WTC11 (cell line): Measurements from ENCODE around the gene CPNE4.

Experiments
- CREB1 ChIP-seq: sonication (generic); formaldehyde crosslinking; IDR thresholded peaks from 2 replicates; pipeline ENCODE4 v1.8.0; 2023; ENCODE audit warnings: mild to moderate bottlenecking, missing genetic modification reagents
- CTCF ChIP-seq: fragments of 200-600 bp; IDR thresholded peaks from 2 replicates; pipeline ENCODE4 v1.8.0; 2022; ENCODE audit warnings: antibody characterized with exemption
- EMX1 ChIP-seq: fragments of 250-450 bp; sonication (Bioruptor Pico); IDR thresholded peaks from 2 replicates; pipeline ENCODE4 v1.8.0; 2021; ENCODE audit warnings: mild to moderate bottlenecking
- MYBL2 ChIP-seq: sonication (generic); formaldehyde crosslinking; IDR thresholded peaks from 2 replicates; pipeline ENCODE4 v1.8.1; 2023; ENCODE audit warnings: mild to moderate bottlenecking, moderate library complexity, missing genetic modification reagents
- NFYB ChIP-seq: sonication (generic); formaldehyde crosslinking; conservative IDR thresholded peaks from 2 replicates; pipeline ENCODE4 v1.8.0; 2022; ENCODE audit warnings: low read depth, missing genetic modification reagents
- SMAD3 ChIP-seq: sonication (generic); formaldehyde crosslinking; IDR thresholded peaks from 2 replicates; pipeline ENCODE4 v1.8.0; 2022; ENCODE audit warnings: missing genetic modification reagents, mild to moderate bottlenecking, borderline replicate concordance
- SP1 ChIP-seq: sonication (generic); formaldehyde crosslinking; conservative IDR thresholded peaks from 2 replicates; pipeline ENCODE4 v1.8.1; 2022; ENCODE audit warnings: missing genetic modification reagents
- TEAD1 ChIP-seq: sonication (generic); formaldehyde crosslinking; IDR thresholded peaks from 2 replicates; pipeline ENCODE4 v1.8.0; 2022; ENCODE audit warnings: mild to moderate bottlenecking, missing genetic modification reagents
- ZNF317 ChIP-seq: sonication (generic); formaldehyde crosslinking; IDR thresholded peaks from 2 replicates; pipeline ENCODE4 v1.8.1; 2023; ENCODE audit warnings: low read depth, mild to moderate bottlenecking, moderate library complexity, missing genetic modification reagents, borderline replicate concordance
- TF ChIP-seq, protein P1 (sequence below): fragments of 250-450 bp; sonication (Bioruptor Pico); IDR thresholded peaks from 2 replicates; pipeline ENCODE4 v1.8.0; 2021; ENCODE audit warnings: mild to moderate bottlenecking
- TF ChIP-seq, protein P2 (sequence below): sonication (generic); formaldehyde crosslinking; IDR thresholded peaks from 2 replicates; pipeline ENCODE4 v1.8.0; 2022; ENCODE audit warnings: mild to moderate bottlenecking, missing genetic modification reagents
- TF ChIP-seq, protein P3 (sequence below): sonication (generic); formaldehyde crosslinking; IDR thresholded peaks from 2 replicates; pipeline ENCODE4 v1.8.0; 2022; ENCODE audit warnings: mild to moderate bottlenecking, missing genetic modification reagents
- TF ChIP-seq, protein P4 (sequence below): sonication (generic); formaldehyde crosslinking; IDR thresholded peaks from 2 replicates; pipeline ENCODE4 v1.8.1; 2023; ENCODE audit warnings: mild to moderate bottlenecking, missing genetic modification reagents, moderate library complexity

DNA sequence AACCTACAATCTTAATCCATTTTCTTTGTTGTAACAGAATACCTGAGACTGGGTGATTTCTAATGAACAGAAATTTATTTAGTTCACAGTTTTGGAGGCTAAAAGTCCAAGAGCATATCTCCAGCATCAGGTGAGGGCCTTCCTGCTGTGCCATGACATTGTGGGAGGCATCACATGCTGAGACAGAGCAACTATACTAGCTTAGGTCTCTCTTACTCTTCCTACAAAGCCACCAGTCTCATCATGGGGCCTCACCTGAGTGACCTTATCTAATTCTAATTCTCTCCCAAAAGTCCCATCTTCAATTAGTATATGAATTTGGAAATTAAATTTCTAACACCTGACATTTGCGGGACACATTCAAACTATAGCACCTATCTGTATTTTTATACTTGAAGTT lies 285.0 kb downstream of the CPNE4 start:
- no peak for TF ChIP-seq CTCF
- TF ChIP-seq EMX1 (CRISPR knock-in tag), result no peak
- no peak for TF ChIP-seq NFYB (CRISPR knock-in tag)
- TF ChIP-seq TEAD1, result no peak
- TF ChIP-seq SMAD3 (CRISPR knock-in tag), result no peak
- TF ChIP-seq, protein P1, sequence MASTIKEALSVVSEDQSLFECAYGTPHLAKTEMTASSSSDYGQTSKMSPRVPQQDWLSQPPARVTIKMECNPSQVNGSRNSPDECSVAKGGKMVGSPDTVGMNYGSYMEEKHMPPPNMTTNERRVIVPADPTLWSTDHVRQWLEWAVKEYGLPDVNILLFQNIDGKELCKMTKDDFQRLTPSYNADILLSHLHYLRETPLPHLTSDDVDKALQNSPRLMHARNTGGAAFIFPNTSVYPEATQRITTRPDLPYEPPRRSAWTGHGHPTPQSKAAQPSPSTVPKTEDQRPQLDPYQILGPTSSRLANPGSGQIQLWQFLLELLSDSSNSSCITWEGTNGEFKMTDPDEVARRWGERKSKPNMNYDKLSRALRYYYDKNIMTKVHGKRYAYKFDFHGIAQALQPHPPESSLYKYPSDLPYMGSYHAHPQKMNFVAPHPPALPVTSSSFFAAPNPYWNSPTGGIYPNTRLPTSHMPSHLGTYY, result no peak
- no peak for TF ChIP-seq SP1 (CRISPR knock-in tag)
- TF ChIP-seq, protein P2, sequence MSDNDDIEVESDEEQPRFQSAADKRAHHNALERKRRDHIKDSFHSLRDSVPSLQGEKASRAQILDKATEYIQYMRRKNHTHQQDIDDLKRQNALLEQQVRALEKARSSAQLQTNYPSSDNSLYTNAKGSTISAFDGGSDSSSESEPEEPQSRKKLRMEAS (CRISPR knock-in tag), result no peak
- no peak for TF ChIP-seq MYBL2
- TF ChIP-seq, protein P3, sequence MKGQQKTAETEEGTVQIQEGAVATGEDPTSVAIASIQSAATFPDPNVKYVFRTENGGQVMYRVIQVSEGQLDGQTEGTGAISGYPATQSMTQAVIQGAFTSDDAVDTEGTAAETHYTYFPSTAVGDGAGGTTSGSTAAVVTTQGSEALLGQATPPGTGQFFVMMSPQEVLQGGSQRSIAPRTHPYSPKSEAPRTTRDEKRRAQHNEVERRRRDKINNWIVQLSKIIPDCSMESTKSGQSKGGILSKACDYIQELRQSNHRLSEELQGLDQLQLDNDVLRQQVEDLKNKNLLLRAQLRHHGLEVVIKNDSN (CRISPR knock-in tag), result no peak
- TF ChIP-seq, protein P4, sequence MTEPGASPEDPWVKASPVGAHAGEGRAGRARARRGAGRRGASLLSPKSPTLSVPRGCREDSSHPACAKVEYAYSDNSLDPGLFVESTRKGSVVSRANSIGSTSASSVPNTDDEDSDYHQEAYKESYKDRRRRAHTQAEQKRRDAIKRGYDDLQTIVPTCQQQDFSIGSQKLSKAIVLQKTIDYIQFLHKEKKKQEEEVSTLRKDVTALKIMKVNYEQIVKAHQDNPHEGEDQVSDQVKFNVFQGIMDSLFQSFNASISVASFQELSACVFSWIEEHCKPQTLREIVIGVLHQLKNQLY, result no peak
- no peak for TF ChIP-seq CREB1 (CRISPR knock-in tag)
- no peak for TF ChIP-seq ZNF317 (CRISPR knock-in tag)
